Omental fat pad (tissue), 4 donors: Measurements from ENCODE around the gene CACNA1A. TPM values are rescaled to one million over a fixed set of nuclear protein-coding genes. Genes with fewer than 3 reads are reported as not detected.
A peak's percentile ranks its signal among the peaks of the same experiment; 100 is the strongest.
"Not testable (repeated sequence)": the region's sequence is repeated elsewhere in the genome, so short reads cannot be mapped to it uniquely, and the experiment has no call there.

Experiments used
- ATAC-seq: fragments of 150-250 bp; one replicate; pipeline ENCODE4 v1.9.1; 2016; ENCODE audit warnings: mild to moderate bottlenecking, moderate library complexity; ENCODE audit not compliant: low FRiP score
- DNase-seq: peaks from one replicate; pipeline ENCODE4 v3.0.0-alpha.2; 2019; ENCODE audit warnings: low spot score
- total RNA-seq, 4 donors: library from RNA; depleted of rRNA; stranded (reverse); fragments of >200 nt; gene quantifications; one replicate each; pipeline ENCODE4 v1.1.0, GENCODE V29; 2016
- TF ChIP-seq, protein P1 (sequence below), 3 donors: fragments of 450-650 bp; IDR thresholded peaks; one replicate each; pipeline ENCODE4 v1.5.1; 2016 to 2017; ENCODE audit warnings: antibody characterized with exemption in 3 of 3, mild to moderate bottlenecking in 3 of 3, moderate library complexity in 2 of 3

Gene CACNA1A
- total RNA-seq, 4 donors from 2014 or later, result 0.44 to 2.7 (median 0.71) TPM

DNA sequence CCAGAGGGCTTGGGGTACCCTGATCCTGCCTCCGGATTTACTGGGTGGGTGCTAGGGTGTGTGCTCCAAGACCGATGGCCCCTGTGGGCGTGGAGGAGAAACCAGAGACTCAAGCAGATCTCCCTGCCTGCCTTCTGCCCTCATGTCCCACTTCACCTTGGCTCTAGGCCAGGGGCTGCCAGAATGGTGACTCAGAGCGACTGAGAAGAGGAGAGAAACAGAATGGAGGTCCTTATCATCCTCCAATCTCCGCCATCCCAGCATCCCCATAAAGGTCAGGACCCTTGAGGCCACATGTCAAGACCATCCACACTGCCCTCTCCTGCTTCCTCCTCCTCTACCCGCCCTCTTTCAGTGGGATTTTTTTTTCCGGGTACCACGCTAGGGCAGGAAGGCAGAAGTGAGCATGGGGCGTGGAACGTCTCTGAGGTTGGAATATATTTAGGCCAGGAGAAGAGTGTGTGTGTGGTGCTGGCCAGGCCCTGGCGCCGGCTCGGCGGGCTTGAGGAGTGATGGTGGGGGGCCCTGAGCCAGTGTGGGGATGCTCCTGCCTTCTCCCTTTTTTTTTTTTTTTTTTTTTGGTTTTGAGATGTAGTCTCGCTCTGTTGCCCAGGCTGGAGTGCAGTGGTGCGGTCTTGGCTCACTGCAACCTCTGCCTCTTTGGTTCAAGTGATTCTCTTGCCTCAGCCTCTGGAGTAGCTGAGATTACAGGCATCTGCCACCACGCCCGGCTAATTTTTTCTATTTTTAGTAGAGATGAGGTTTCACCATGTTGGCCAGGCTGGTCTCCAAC lies 333.7 kb downstream of the CACNA1A start:
- no peak for ATAC-seq
- DNase-seq, result peak; percentile 90
- TF ChIP-seq, protein P1, sequence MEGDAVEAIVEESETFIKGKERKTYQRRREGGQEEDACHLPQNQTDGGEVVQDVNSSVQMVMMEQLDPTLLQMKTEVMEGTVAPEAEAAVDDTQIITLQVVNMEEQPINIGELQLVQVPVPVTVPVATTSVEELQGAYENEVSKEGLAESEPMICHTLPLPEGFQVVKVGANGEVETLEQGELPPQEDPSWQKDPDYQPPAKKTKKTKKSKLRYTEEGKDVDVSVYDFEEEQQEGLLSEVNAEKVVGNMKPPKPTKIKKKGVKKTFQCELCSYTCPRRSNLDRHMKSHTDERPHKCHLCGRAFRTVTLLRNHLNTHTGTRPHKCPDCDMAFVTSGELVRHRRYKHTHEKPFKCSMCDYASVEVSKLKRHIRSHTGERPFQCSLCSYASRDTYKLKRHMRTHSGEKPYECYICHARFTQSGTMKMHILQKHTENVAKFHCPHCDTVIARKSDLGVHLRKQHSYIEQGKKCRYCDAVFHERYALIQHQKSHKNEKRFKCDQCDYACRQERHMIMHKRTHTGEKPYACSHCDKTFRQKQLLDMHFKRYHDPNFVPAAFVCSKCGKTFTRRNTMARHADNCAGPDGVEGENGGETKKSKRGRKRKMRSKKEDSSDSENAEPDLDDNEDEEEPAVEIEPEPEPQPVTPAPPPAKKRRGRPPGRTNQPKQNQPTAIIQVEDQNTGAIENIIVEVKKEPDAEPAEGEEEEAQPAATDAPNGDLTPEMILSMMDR (IDR thresholded peaks at IDR 0.05), result no peak

DNA sequence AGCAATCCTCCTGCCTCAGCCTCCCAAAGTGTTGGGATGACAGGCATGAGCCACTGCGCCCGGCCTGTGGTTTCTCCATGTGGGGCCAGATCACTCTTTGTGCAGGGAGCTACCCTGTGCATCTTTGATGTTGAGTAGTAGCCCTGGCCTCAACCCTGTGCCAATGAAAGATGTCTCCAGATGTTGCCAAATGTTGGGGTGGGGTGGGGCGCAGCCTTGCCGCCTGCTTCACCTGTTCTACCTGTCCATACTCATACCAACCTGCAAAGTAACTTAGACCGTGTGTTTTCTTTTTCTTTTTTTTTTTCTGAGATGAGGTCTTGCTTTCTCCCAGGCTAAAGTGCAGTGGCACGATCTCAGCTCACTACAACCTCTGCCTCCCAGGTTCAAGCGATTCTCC lies 335.1 kb downstream of the CACNA1A start:
- ATAC-seq (no peak), DNase-seq (no peak)
- TF ChIP-seq, protein P1 (IDR thresholded peaks at IDR 0.05), result no peak

DNA sequence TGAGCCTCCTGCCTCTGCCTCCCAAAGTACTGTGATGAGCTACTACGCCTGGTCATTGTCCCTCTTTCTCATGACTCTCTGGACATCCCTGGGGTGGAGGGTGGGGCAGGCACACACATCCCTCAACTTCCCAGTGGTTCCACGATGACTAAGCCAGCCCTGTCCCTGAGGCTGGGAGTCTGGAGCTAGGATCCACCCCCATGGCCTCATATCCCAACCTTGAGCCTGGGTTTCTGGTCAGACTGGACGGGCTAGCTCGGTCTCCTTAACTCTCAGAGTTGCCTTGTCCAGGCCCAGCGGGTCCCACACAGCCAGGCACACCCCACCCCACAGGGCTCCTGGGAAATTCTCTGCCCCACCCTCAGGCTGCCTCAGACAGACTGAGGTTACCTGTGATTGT lies 336.5 kb downstream of the CACNA1A start:
- DNase-seq, result no peak
- ATAC-seq, result no peak
- TF ChIP-seq, protein P1 (IDR thresholded peaks at IDR 0.05), result no peak

DNA sequence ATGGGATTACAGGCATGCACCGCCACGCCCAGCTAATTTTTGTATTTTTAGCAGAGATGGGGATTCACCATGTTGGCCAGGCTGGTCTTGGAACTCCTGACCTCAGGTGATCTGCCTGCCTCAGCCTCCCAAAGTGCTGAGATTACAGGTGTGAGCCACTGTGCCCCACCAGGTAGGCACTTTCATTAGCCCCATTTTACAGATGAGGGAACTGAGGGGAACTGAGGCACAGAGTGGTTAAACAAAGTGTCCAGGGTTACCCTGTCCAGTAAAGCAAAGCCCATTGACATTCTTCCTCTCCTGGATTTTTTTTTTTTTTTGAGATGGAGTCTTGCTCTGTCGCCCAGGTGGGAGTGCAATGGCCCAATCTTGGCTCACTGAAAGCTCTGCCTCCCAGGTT lies 340.1 kb downstream of the CACNA1A start:
- not testable (repeated sequence) for ATAC-seq

DNA sequence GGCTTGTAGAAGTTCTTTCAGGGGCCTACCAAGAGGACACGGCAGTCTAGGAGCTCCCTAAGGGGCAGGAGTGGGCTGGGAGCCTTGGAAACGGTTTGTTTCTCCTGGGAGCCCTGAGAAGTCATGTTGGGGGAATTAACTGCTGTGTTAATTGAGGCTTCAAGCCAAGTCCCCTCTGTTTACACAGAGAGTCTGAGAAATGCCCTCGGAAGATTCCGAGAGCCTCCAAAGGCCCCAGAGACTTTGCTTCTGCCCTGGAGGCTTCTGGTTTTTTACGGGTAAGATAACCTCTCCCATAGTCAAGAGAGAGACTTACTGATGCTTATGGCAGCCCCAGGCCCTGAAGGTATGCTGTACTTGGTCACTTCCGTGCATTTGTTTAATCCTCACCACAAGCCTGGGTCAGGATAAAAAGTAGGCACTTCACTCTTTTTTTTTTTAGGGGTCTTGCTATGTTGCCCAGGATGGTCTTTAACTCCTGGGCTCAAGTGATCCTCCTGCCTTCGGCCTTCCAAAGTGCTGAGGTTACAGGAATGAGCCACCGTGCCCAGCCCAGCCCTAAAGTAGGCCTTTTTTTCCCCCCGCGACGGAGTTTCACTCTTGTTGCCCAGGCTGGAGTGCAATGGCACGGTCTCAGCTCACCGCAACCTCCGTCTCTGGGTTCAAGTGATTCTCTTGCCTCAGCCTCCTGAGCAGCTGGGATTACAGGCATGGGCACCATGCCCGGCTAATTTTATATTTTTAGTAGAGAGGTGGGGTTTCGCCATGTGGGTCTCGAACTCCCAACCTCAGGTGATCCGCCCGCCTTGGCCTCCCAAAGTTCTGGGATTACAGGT lies 340.9 kb downstream of the CACNA1A start:
- TF ChIP-seq, protein P1 (IDR thresholded peaks at IDR 0.05), result no peak
- no peak for ATAC-seq

More for the DNA sequence above, 340.1 kb downstream of the CACNA1A start:
- not testable (repeated sequence) for DNase-seq

DNA sequence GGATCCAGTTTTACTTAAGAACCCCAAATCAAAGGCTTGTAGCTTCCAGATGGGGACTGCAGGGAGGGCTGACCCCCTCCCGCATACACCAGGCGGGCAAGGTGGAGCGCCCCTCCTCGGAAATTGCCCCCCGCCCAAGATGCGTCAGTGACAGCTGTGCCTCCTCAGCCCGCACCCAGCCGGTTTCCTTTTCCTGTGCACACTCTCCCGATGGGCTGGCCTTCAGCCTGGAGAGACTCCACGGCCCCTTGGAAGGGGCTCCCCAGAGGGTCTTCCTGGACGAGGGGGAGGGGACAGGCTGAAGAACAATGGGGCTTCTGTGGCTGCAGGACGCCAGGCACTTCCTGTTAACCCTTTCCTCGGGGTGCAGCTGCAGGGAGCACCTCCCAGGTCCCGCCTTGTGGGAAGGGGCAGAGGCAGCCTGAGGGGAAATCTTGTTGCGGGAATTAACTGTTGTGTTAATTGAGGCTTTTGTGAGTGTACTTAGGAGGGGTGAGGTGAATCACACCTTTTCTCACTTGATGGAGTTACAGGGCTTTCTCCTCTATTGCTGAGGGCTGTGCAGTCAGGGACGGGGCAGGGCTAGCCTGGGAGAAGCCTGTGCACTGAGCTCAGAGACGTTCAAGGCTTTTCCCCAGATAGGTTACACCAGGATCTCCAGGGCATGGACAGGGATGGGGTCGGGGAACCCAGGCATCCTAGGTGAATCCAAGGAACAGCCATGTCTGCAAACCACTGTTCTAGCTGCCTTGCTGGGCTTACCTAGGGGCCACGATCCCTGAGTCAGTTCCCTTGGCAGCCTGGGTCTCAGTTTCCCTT lies 341.7 kb downstream of the CACNA1A start:
- DNase-seq, result no peak
- TF ChIP-seq, protein P1 (IDR thresholded peaks at IDR 0.05), result no peak
- ATAC-seq, result peak; percentile 6

More for the DNA sequence above, 340.9 kb downstream of the CACNA1A start:
- DNase-seq, result no peak
